HG02759 (cell line): ENCODE results near the gene COL6A6.

Experiments
- ATAC-seq: cut with Tn5 transposase; IDR thresholded peaks from one replicate; pipeline ENCODE4 v1.9.1; 2021; ENCODE audit warnings: mild to moderate bottlenecking, moderate library complexity; ENCODE audit not compliant: unreplicated experiment

Gene COL6A6, protein sequence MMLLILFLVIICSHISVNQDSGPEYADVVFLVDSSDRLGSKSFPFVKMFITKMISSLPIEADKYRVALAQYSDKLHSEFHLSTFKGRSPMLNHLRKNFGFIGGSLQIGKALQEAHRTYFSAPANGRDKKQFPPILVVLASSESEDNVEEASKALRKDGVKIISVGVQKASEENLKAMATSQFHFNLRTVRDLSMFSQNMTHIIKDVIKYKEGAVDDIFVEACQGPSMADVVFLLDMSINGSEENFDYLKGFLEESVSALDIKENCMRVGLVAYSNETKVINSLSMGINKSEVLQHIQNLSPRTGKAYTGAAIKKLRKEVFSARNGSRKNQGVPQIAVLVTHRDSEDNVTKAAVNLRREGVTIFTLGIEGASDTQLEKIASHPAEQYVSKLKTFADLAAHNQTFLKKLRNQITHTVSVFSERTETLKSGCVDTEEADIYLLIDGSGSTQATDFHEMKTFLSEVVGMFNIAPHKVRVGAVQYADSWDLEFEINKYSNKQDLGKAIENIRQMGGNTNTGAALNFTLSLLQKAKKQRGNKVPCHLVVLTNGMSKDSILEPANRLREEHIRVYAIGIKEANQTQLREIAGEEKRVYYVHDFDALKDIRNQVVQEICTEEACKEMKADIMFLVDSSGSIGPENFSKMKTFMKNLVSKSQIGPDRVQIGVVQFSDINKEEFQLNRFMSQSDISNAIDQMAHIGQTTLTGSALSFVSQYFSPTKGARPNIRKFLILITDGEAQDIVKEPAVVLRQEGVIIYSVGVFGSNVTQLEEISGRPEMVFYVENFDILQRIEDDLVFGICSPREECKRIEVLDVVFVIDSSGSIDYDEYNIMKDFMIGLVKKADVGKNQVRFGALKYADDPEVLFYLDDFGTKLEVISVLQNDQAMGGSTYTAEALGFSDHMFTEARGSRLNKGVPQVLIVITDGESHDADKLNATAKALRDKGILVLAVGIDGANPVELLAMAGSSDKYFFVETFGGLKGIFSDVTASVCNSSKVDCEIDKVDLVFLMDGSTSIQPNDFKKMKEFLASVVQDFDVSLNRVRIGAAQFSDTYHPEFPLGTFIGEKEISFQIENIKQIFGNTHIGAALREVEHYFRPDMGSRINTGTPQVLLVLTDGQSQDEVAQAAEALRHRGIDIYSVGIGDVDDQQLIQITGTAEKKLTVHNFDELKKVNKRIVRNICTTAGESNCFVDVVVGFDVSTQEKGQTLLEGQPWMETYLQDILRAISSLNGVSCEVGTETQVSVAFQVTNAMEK (N-terminal part only)

DNA sequence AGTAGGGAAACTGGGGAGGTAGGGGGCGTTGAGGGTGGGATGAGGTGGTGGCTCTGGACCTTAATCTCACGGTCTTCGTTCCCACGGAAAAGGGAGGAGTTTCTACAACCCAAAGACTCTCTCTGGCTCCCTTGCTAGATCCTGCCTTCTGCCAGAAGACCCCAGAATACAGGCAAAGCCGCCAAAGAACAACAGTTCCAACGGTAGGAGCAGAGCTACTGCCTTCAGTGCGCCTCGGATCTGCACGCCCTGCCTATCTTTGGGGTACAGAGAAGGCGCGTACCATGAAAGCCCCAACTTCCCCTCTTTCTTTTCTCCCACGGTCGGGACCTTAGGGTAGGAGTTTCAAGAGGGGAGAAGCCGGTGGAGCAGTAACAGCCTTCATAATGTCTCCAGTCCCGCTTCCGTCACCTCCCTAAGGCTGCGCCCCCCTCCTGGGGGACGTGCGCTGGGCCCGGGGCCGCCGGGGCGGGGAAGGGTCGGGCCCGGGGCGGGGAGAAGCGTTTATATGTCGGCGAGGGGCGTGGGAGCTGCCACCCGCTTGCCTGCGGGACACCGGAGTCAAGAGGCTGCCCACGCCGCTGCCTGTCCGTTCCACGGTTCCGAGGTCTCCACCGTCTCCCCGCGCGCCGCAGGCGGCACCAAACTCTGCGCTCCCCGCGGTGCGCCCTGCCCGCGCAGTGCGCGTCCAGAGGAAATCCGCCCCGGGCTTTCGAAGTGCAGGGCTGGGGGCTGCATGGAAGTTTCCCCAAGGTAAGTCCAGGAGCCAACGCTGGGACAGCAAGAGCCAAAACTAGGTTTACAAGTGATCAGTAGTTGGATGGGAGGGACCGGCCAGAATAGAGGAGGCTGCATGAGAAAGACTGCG is at the start of gene COL6A6:
COL6A6 (plus strand) TSS at position 533 of the 868 bp plus-strand sequence. CDS start 43,188 bp downstream, outside the sequence.
- ATAC-seq: no peak

- ATAC-seq: no peak
Measured at GRCh38 chr3:130468311-130468710, 48.7 kb upstream of the COL6A6 start.

DNA sequence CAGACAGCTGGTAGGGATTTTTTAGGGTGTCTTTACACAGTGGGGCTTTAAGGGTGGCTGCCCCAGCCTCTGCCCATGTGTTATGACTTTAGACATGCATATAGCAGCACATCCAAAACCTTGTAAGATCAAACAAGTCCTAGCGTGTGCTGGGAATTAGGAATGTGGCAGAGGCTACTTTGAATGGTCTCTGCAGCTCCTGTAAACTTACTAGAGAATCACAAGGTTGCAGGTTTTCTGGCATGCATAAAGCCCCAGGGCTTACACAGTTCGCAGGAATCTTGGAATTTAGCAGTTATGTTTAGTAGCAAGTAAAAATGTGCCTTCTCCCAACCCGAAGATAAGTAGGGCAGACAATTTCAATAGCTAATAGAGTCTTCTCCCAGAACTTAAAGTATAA is 46.9 kb upstream of the COL6A6 start:
- ATAC-seq: no peak

- no peak for ATAC-seq
Measured at GRCh38 chr3:130473416-130473815, 43.6 kb upstream of the COL6A6 start.

DNA sequence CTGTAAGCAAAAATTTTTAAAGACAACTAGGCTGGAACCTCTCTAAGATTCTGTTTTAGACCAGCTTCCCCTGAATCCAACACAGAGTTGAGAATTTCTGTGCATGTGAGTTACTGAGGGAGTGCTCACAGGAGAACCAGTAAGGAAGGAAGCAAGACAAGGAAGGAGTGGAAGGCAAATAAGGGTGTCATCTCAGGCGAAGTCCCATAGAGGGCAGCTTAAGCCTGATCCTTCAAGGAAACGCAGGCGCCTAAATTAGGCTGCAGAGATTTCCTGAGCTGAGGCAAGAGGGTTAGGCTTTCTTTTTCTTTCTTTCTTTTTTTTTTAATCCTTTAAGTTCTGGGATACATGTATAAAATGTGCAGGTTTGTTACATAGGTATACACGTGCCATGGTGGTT is 36.2 kb upstream of the COL6A6 start:
- ATAC-seq: no peak

DNA sequence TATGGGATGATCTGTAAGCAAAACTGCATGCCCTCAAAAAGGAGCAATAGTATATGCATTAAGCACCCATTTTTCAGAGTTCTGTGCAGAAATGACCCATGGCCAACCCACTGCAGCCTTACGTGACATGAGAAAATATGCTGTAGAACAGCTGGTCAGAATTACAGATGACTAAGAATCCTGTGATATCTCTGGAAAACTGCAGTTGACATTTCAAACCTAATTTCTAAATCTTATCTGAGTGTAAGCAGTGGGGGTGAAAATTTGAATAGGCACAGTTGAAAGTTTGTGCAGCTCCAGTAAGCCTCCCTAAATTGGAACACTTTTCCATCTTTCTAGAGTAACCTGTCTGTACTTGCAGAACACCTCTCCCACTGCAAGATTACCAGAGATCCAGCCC is 28.7 kb upstream of the COL6A6 start:
- no peak for ATAC-seq

- no peak for ATAC-seq
Measured at GRCh38 chr3:130488769-130489450, 28.1 kb upstream of the COL6A6 start.

DNA sequence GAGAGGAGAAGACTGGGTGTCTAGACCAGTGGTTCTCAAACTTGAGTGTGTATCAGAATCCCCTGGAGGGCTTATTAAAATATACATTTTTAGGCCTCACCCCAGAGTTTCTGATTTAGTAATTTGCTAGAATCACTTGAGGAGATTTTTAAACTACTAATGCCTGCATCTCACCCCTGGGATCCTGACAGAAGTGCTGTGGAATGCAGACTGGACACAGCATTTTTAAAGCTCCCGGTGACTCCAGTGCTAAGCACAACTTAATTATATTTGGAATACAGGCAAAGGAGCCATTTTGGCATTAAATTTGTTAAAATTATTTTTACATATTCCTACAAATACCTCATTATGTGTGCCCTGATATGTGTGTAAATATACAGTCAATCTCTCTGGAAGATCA is 26.7 kb upstream of the COL6A6 start:
- no peak for ATAC-seq

DNA sequence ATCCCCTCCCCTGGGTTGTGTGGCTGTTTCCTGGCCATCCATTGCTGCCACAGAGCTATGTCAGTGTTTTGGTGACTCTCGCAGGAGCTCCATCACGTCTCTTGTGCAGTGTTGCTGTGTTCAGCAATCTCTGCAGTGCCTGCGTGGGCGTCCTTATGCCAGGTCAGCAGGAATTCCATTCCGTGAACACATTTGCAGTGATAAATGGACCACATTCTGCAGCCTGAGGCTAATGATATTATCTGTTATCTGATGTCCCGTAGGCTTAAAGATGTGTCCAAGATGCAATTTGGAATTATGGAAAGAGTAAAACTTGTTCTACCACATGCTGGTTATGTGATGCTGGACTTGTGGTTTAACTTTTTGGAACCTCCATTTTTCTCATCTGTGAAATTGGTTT is 25.5 kb upstream of the COL6A6 start:
- no peak for ATAC-seq

GRCh38 chr3:130504701-130505100 is 12.3 kb upstream of the COL6A6 start:
- ATAC-seq: no peak

GRCh38 chr3:130506031-130506430 is 10.9 kb upstream of the COL6A6 start:
- no peak for ATAC-seq

GRCh38 chr3:130507746-130508145 is 9.2 kb upstream of the COL6A6 start:
- no peak for ATAC-seq

- ATAC-seq: no peak
Measured at GRCh38 chr3:130509008-130509407, 8.0 kb upstream of the COL6A6 start.

GRCh38 chr3:130514681-130515080 is 2.3 kb upstream of the COL6A6 start:
- ATAC-seq: no peak

DNA sequence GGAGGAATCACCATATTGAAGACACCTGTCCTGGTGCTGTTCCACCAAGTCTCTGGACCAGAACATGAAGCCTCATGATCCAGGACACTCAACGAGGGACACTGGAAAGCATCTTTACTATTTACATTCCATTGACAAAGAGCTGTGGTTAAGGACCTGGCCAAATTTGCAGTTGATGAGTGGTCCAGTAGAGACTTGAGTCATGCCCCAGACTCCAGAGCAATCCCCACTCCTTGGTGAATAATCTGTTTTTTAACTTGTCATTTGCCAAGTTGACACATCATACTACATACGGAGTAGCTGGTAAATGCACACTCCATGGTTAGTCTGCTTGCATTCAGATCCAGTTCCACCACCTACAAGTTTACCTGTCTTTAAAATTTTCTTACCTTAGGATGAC is 1.2 kb upstream of the COL6A6 start:
- no peak for ATAC-seq

- no peak for ATAC-seq
Measured at GRCh38 chr3:130517602-130518001, 625 bp downstream of the COL6A6 start.

- no peak for ATAC-seq
Measured at GRCh38 chr3:130519754-130520153, 2.8 kb downstream of the COL6A6 start.

- ATAC-seq: no peak
Measured at GRCh38 chr3:130522399-130522798, 5.4 kb downstream of the COL6A6 start.

DNA sequence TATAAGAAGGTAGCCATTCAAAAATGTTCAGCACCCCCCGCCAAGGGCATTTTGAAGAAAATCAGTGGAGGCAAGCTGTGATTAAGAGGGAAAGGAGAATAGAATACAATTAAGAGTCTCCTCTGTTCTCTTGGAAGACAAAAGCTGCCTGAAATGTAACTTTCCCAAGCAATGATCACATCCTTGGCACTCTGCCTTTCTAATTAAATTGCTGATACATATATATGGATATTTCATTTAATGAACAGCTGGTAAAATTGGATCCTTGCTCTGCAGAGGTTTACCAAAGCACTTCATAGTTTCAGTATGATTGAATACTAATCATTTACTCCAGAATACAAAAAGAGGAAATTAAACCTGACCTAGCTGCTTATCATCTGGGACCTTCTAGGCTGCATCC is 10.4 kb downstream of the COL6A6 start:
- ATAC-seq: no peak

DNA sequence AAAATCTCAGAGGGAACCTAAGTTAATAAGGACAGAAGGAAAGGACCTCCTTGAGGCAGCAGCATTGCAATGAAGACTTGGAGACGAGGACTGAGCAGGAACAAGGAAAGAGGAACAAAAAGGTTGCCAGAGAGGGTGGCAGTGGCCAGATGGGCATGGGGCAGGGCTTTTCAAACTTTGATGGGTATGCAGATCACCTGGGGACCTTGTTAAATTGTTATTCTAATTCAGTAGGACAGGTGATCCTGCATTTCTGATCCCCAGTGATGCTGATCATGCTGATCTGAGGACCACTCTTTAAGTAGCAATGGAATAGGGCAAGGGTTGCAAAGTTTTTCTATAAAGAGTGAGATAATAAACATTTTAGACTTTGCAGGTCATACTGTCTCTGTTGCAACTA is 11.1 kb downstream of the COL6A6 start:
- no peak for ATAC-seq
